Tibial nerve (tissue), 3 donors: ENCODE data around the gene CHRNA9.

ENCODE experiments used
- POLR2A ChIP-seq, 2 donors: fragments of 450-650 bp; IDR thresholded peaks; one replicate each; pipeline ENCODE4 v1.6.1; 2017; ENCODE audit warnings: antibody characterized with exemption in 2 of 2, mild to moderate bottlenecking in 2 of 2, moderate library complexity in 2 of 2
- TF ChIP-seq, protein P1 (sequence below), 5 experiments: fragments of 200-600 bp in 3 of 5; fragments of 450-650 bp in 2 of 5; sonication (generic) in 3 of 5; IDR thresholded peaks; one replicate each; pipeline ENCODE4 v1.5.1; 2016 to 2019; ENCODE audit warnings: antibody characterized with exemption in 5 of 5, mild to moderate bottlenecking in 3 of 5, moderate library complexity in 2 of 5

- TF ChIP-seq, protein P1, sequence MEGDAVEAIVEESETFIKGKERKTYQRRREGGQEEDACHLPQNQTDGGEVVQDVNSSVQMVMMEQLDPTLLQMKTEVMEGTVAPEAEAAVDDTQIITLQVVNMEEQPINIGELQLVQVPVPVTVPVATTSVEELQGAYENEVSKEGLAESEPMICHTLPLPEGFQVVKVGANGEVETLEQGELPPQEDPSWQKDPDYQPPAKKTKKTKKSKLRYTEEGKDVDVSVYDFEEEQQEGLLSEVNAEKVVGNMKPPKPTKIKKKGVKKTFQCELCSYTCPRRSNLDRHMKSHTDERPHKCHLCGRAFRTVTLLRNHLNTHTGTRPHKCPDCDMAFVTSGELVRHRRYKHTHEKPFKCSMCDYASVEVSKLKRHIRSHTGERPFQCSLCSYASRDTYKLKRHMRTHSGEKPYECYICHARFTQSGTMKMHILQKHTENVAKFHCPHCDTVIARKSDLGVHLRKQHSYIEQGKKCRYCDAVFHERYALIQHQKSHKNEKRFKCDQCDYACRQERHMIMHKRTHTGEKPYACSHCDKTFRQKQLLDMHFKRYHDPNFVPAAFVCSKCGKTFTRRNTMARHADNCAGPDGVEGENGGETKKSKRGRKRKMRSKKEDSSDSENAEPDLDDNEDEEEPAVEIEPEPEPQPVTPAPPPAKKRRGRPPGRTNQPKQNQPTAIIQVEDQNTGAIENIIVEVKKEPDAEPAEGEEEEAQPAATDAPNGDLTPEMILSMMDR (IDR thresholded peaks at IDR 0.05), result no peak
- no peak for TF ChIP-seq POLR2A (IDR thresholded peaks at IDR 0.05)
Observed at GRCh38 chr4:40321574-40322275, 13.4 kb upstream of the CHRNA9 start.
